HepG2 (cell line): ENCODE results near the gene RSBN1. TPM values are rescaled to one million over a fixed set of nuclear protein-coding genes. Genes with fewer than 3 reads are reported as not detected.

Source experiments
- ELF1 ChIP-seq: sonication (generic); formaldehyde crosslinking; IDR thresholded peaks from 2 replicates; pipeline ENCODE4 v1.4.0; 2020; ENCODE audit warnings: missing genetic modification reagents
- FOXO1 ChIP-seq: sonication (generic); formaldehyde crosslinking; IDR thresholded peaks from 2 replicates; pipeline ENCODE4 v1.4.0; 2020; ENCODE audit warnings: missing genetic modification reagents
- GABPB1 ChIP-seq: IDR thresholded peaks from 2 replicates; pipeline ENCODE4 v1.6.1; 2016; ENCODE audit warnings: mild to moderate bottlenecking, missing genetic modification reagents, moderate library complexity, missing compliant biosample characterization
- GATAD1 ChIP-seq: IDR thresholded peaks from 2 replicates; pipeline ENCODE4 v1.6.1; 2016; ENCODE audit warnings: missing genetic modification reagents, missing compliant biosample characterization
- HDAC1 ChIP-seq: sonication (generic); formaldehyde crosslinking; IDR thresholded peaks from 2 replicates; pipeline ENCODE4 v1.5.1; 2020; ENCODE audit warnings: mild to moderate bottlenecking, missing genetic modification reagents
- KLF6 ChIP-seq: IDR thresholded peaks from 2 replicates; pipeline ENCODE4 v1.8.0; 2016; ENCODE audit warnings: missing biosample characterization, missing genetic modification reagents
- KMT2B ChIP-seq: IDR thresholded peaks from 2 replicates; pipeline ENCODE4 v1.6.1; 2016; ENCODE audit warnings: missing genetic modification reagents, missing compliant biosample characterization
- NRL ChIP-seq: sonication (generic); formaldehyde crosslinking; IDR thresholded peaks from 2 replicates; pipeline ENCODE4 v1.5.0; 2020; ENCODE audit warnings: missing genetic modification reagents, mild to moderate bottlenecking, moderate library complexity, borderline replicate concordance
- POLR2A ChIP-seq, 2 experiments: IDR thresholded peaks; 2 replicates each; pipeline ENCODE4 v1.6.1; 2011; ENCODE audit warnings: low read depth in 2 of 2, low read length in 2 of 2, mild to moderate bottlenecking in 1 of 2, moderate library complexity in 1 of 2; ENCODE audit not compliant: insufficient read depth in 1 of 2
- PRDM15 ChIP-seq: sonication (generic); formaldehyde crosslinking; IDR thresholded peaks from 2 replicates; pipeline ENCODE4 v1.4.0; 2020; ENCODE audit warnings: missing genetic modification reagents
- SP2 ChIP-seq: sonication (generic); formaldehyde crosslinking; IDR thresholded peaks from 2 replicates; pipeline ENCODE4 v1.5.1; 2020; ENCODE audit warnings: mild to moderate bottlenecking, missing genetic modification reagents
- STAT6 ChIP-seq: sonication (generic); formaldehyde crosslinking; IDR thresholded peaks from 2 replicates; pipeline ENCODE4 v1.4.0; 2020; ENCODE audit warnings: missing genetic modification reagents, mild to moderate bottlenecking, borderline replicate concordance
- ZBTB38 ChIP-seq: sonication (generic); formaldehyde crosslinking; IDR thresholded peaks from 2 replicates; pipeline ENCODE4 v1.5.1; 2020; ENCODE audit warnings: mild to moderate bottlenecking, missing genetic modification reagents
- ZNF282 ChIP-seq: fragments of 450-650 bp; IDR thresholded peaks from 2 replicates; pipeline ENCODE4 v1.6.1; 2018; ENCODE audit not compliant: partially characterized antibody
- ZNF574 ChIP-seq: sonication (generic); formaldehyde crosslinking; IDR thresholded peaks from 2 replicates; pipeline ENCODE4 v1.4.0; 2020; ENCODE audit warnings: missing genetic modification reagents
- ZNF605 ChIP-seq: sonication (generic); formaldehyde crosslinking; IDR thresholded peaks from 2 replicates; pipeline ENCODE4 v1.8.0; 2022; ENCODE audit warnings: mild to moderate bottlenecking, missing genetic modification reagents
- ZNF674 ChIP-seq: sonication (generic); formaldehyde crosslinking; IDR thresholded peaks from 2 replicates; pipeline ENCODE4 v1.5.0; 2020; ENCODE audit warnings: low read depth, mild to moderate bottlenecking, missing genetic modification reagents
- ZNF709 ChIP-seq: sonication (generic); formaldehyde crosslinking; IDR thresholded peaks from 2 replicates; pipeline ENCODE4 v1.5.0; 2020; ENCODE audit warnings: mild to moderate bottlenecking, missing genetic modification reagents
- polyA plus RNA-seq, 8 experiments: library from polyadenylated mRNA; depleted of rRNA in 3 of 8; stranded (reverse) in 7 of 8; unstranded in 1 of 8; fragments of >200 nt; fragmentation: Illumina TruSeq in 4 of 8; extraction: Trizol in 4 of 8; gene quantifications; 2 replicates each; pipeline versions ENCODE4 v1.2.1 to v1.2.3, GENCODE V29; 2011 to 2016; ENCODE audit warnings: low read depth in 4 of 8, missing spikeins in 1 of 8, mixed read lengths in 1 of 8; ENCODE audit not compliant: insufficient read depth in 1 of 8
- total RNA-seq, 5 experiments: library from RNA; depleted of rRNA; stranded (reverse); fragments of >200 nt; fragmentation: Illumina TruSeq; extraction: Trizol; gene quantifications; 2 replicates each; pipeline ENCODE4 v1.2.3, GENCODE V29; 2016; ENCODE audit warnings: low read depth in 1 of 5
- TF ChIP-seq, protein P1 (sequence below): sonication (generic); formaldehyde crosslinking; IDR thresholded peaks from 2 replicates; pipeline ENCODE4 v1.8.0; 2022; ENCODE audit warnings: missing genetic modification reagents, mild to moderate bottlenecking, inconsistent platforms, borderline replicate concordance

The RSBN1 gene
- total and polyA plus RNA-seq, 2 of the 13 experiments (the other 11 are each of a cell fraction or from before 2014, with no cell fraction given), result 8.3 to 10.4 TPM

GRCh38 chr1:113759333-113760101, 52.8 kb downstream of the RSBN1 start, which contains the start of gene PHTF1 (continued):
- TF ChIP-seq, protein P1, sequence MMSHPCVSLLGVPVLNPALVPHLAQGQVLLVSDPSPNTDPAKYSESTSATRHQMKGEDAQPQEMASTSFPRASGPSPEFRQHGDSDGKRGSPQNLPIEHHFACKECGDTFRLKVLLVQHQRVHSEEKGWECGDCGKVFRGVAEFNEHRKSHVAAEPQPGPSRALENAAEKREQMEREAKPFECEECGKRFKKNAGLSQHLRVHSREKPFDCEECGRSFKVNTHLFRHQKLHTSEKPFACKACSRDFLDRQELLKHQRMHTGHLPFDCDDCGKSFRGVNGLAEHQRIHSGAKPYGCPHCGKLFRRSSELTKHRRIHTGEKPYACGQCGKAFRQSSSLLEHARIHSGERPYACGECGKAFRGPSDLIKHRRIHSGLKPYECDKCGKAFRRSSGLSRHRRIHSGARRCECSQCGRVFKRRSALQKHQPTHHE (CRISPR knock-in tag), result 0 out of 2 replicates have a peak, but pooled peaks have one; percentile 69
- TF ChIP-seq ZNF674 (CRISPR knock-in tag) (0 out of 2 replicates have a peak, but pooled peaks have one; percentile 37), POLR2A (IDR thresholded peaks at IDR 0.05; ENCODE audit: insufficient read depth in 1 of 2, low read depth in 2 of 2, low read length in 2 of 2) (peak; percentile 81 to 91), FOXO1 (CRISPR knock-in tag) (no peak), ELF1 (peak; percentile 80), GATAD1 (peak; percentile 41), KLF6 (CRISPR knock-in tag) (peak; percentile 71; the same call in 1 of the 2 replicates), ZNF282 (no peak), ZNF605 (peak; percentile 72), STAT6 (CRISPR knock-in tag) (peak; percentile 82; the same call in 1 of the 2 replicates), ZNF574 (CRISPR knock-in tag) (peak; percentile 64), NRL (peak; percentile 59; the same call in 1 of the 2 replicates), GABPB1 (CRISPR knock-in tag) (peak; percentile 91), ZBTB38 (CRISPR knock-in tag) (no peak), PRDM15 (CRISPR knock-in tag) (0 out of 2 replicates have a peak, but pooled peaks have one; percentile 62), KMT2B (CRISPR knock-in tag) (peak; percentile 85; the same call in 1 of the 2 replicates), ZNF709 (no peak; the same call in 1 of the 2 replicates), SP2 (CRISPR knock-in tag) (0 out of 2 replicates have a peak, but pooled peaks have one; percentile 25), HDAC1 (CRISPR knock-in tag) (peak; percentile 76)
